ENCODE data around the gene TENT5C.

Gene TENT5C

DNA sequence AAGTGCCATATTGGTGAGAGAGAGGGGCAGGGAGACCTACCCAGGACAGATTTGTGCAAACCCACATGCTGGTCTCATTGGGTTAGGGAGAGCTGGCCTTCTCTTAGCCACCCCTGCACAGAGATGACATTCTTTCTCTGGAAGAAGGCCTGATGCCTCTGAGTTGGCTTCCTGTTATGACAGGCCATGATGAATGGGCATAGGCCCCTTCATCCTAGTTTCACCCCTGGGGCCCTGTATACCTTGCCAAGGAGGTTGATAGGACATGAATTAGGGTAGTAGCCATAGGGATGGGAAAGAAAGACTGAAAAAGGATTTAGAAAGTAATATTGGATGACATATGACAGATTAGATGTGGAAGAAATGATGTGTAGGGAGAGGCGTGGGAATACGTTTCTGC lies 46.6 kb downstream of the TENT5C start:
- 81% methylated on average over 2 of the region's 2 CpGs for WGBS
- peak; percentile 26 for DNase-seq
- H4K8ac ChIP-seq (ENCODE audit: low read length), result no peak overlapping the region
- H3K23ac ChIP-seq (ENCODE audit: low read length in 2 of 2), result no peak overlapping the region
- no peak overlapping the region for H3K27ac ChIP-seq (ENCODE audit: low read length, poor library complexity, severe bottlenecking)
- H2BK5ac ChIP-seq (ENCODE audit: low read depth, low read length, poor library complexity, severe bottlenecking), result no peak overlapping the region
- H2BK120ac ChIP-seq (ENCODE audit: low read depth, low read length), result no peak overlapping the region
- H3K79me1 ChIP-seq (replicated peaks; ENCODE audit: low read length, poor library complexity, severe bottlenecking), result no peaks in the 10 kb centered on the region
- no peak overlapping the region for H2BK15ac ChIP-seq (ENCODE audit: low read depth, poor library complexity, severe bottlenecking)
- H2AFZ ChIP-seq (ENCODE audit: low read depth, low read length), result no peak overlapping the region
- H3K9ac ChIP-seq (ENCODE audit: low read length), result no peak overlapping the region
- H3K4me2 ChIP-seq (ENCODE audit: low read length, poor library complexity, severe bottlenecking), result no peak overlapping the region
- peaks cover 10 to 34% of the 10 kb centered on the region in 2 experiments for H3K27me3 ChIP-seq (ENCODE audit: control insufficient read depth in 1 of 2, insufficient read depth in 1 of 2, low read length in 2 of 2)
- H4K91ac ChIP-seq (ENCODE audit: low read length), result no peak overlapping the region
- peak overlapping the region in 1 of 2 experiments; percentile 34 for H3K18ac ChIP-seq (ENCODE audit: low read depth in 1 of 2, low read length in 2 of 2)
- H3K9me3 ChIP-seq (ENCODE audit: control insufficient read depth, low read length), result no peaks in the 10 kb centered on the region
- no peak overlapping the region for H3K4me3 ChIP-seq (ENCODE audit: insufficient read depth in 1 of 2, low read depth in 1 of 2, low read length in 2 of 2)
- H3K4me1 ChIP-seq (ENCODE audit: control insufficient read depth, insufficient read depth, low read depth, low read length), result peaks cover 2% of the 10 kb centered on the region
- H3K36me3 ChIP-seq (ENCODE audit: control insufficient read depth in 1 of 2, insufficient read depth in 2 of 2, low read depth in 1 of 2, low read length in 2 of 2), result no peaks in the 10 kb centered on the region
- H2BK12ac ChIP-seq (ENCODE audit: low read length in 2 of 2), result peak overlapping the region in 1 of 2 experiments; percentile 73
- no peak overlapping the region for H3K4ac ChIP-seq (ENCODE audit: low read depth in 1 of 2, low read length in 2 of 2)
- peak overlapping the region in 1 of 2 experiments; percentile 85 for H3K14ac ChIP-seq (ENCODE audit: low read length in 2 of 2)
- H2AK5ac ChIP-seq (ENCODE audit: low read length, severe bottlenecking), result no peak overlapping the region

DNA sequence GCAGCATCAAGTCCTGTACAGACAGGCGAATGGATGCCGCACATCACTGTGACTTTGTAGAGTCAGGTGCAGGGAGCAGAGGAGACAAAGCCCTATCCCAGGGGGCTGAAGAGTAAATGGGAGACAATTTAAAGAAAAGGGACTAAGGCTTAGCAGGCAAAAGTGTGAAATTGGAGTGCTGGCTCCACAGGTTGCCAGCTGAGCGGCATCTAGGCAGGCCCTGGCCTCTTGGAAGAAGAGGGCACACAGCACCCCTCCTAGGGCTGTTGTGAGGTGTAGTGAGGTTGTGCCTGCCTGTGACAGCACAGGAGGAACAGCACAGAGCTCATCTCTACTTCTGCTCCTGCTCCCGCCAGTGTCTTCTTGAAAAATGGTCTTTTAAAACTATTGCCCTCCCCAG lies 47.3 kb downstream of the TENT5C start:
- 99% methylated on average over 4 of the region's 4 CpGs for WGBS

DNA sequence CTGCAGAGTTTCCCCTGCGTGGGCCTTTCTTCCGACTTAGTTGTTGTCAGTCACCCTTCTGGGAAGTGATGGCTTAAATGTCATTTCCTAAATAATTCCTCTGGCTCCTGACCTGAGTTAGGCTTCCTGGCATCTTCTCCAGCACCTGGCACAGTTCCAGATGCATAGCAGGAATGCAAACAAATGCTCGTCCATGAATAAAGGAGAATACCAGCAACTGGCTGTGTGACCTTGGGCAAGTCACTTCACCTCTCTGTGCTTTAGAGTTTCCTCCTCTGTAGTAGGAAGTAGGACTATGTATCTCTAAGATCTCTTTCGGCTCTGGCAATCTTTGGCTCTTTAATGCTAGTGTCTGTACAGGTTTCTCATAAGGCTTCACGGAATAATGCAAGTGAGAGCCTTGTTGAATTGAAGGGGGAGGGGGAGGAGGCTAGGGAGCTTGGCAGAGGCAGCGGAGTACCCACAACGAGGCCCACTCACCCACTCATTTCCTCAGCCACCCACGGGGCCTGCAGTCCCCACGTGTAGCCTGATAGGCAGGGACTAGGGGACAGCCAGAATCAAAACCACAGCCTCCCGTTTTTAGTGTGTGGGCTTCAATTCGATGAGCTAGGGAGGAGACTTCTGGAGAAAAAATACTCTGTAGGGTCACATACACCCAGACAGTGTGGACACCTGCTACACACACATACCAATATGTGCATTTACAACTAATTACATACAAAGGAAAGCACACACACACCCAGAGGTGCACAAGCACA lies 48.1 kb downstream of the TENT5C start:
- H3K27me3 ChIP-seq (ENCODE audit: control insufficient read depth in 1 of 2, insufficient read depth in 1 of 2, low read length in 2 of 2), result peaks cover 10 to 31% of the 10 kb centered on the region in 2 experiments
- no peak overlapping the region for H2AFZ ChIP-seq (ENCODE audit: low read depth, low read length)
- peak overlapping the region in 1 of 2 experiments; percentile 66 for H3K14ac ChIP-seq (ENCODE audit: low read length in 2 of 2)
- H3K27ac ChIP-seq (ENCODE audit: low read length, poor library complexity, severe bottlenecking), result no peak overlapping the region
- H2BK12ac ChIP-seq (ENCODE audit: low read length in 2 of 2), result peak overlapping the region; percentile 45 to 60
- no peaks in the 10 kb centered on the region for H3K79me1 ChIP-seq (replicated peaks; ENCODE audit: low read length, poor library complexity, severe bottlenecking)
- no peak overlapping the region for H3K18ac ChIP-seq (ENCODE audit: low read depth in 1 of 2, low read length in 2 of 2)
- DNase-seq, result no peak
- H3K4me2 ChIP-seq (ENCODE audit: low read length, poor library complexity, severe bottlenecking), result no peak overlapping the region
- H3K23ac ChIP-seq (ENCODE audit: low read length in 2 of 2), result no peak overlapping the region
- no peak overlapping the region for H2AK5ac ChIP-seq (ENCODE audit: low read length, severe bottlenecking)
- H4K8ac ChIP-seq (ENCODE audit: low read length), result no peak overlapping the region
- no peaks in the 10 kb centered on the region for H3K9me3 ChIP-seq (ENCODE audit: control insufficient read depth, low read length)
- H3K36me3 ChIP-seq (ENCODE audit: control insufficient read depth in 1 of 2, insufficient read depth in 2 of 2, low read depth in 1 of 2, low read length in 2 of 2), result no peaks in the 10 kb centered on the region
- H3K4me3 ChIP-seq (ENCODE audit: insufficient read depth in 1 of 2, low read depth in 1 of 2, low read length in 2 of 2), result no peak overlapping the region
- H4K91ac ChIP-seq (ENCODE audit: low read length), result no peak overlapping the region
- H3K4ac ChIP-seq (ENCODE audit: low read depth in 1 of 2, low read length in 2 of 2), result no peak overlapping the region
- no peak overlapping the region for H2BK5ac ChIP-seq (ENCODE audit: low read depth, low read length, poor library complexity, severe bottlenecking)
- H3K4me1 ChIP-seq (ENCODE audit: control insufficient read depth, insufficient read depth, low read depth, low read length), result peaks cover 2% of the 10 kb centered on the region
- H2BK15ac ChIP-seq (ENCODE audit: low read depth, poor library complexity, severe bottlenecking), result peak overlapping the region; percentile 6
- 73% methylated on average over 5 of the region's 11 CpGs for WGBS
- no peak overlapping the region for H2BK120ac ChIP-seq (ENCODE audit: low read depth, low read length)
- no peak overlapping the region for H3K9ac ChIP-seq (ENCODE audit: low read length)

More for the DNA sequence above, 47.3 kb downstream of the TENT5C start:
- H3K9me3 ChIP-seq (ENCODE audit: control insufficient read depth, low read length), result no peaks in the 10 kb centered on the region
- H3K4me1 ChIP-seq (ENCODE audit: control insufficient read depth, insufficient read depth, low read depth, low read length), result peaks cover 2% of the 10 kb centered on the region
- H3K4me3 ChIP-seq (ENCODE audit: insufficient read depth in 1 of 2, low read depth in 1 of 2, low read length in 2 of 2), result no peak overlapping the region
- no peak overlapping the region for H3K4me2 ChIP-seq (ENCODE audit: low read length, poor library complexity, severe bottlenecking)
- H2BK15ac ChIP-seq (ENCODE audit: low read depth, poor library complexity, severe bottlenecking), result no peak overlapping the region
- H3K27ac ChIP-seq (ENCODE audit: low read length, poor library complexity, severe bottlenecking), result no peak overlapping the region
- H3K14ac ChIP-seq (ENCODE audit: low read length in 2 of 2), result no peak overlapping the region
- no peak overlapping the region for H2AK5ac ChIP-seq (ENCODE audit: low read length, severe bottlenecking)
- DNase-seq, result no peak
- H3K79me1 ChIP-seq (replicated peaks; ENCODE audit: low read length, poor library complexity, severe bottlenecking), result no peaks in the 10 kb centered on the region
- H3K27me3 ChIP-seq (ENCODE audit: control insufficient read depth in 1 of 2, insufficient read depth in 1 of 2, low read length in 2 of 2), result peaks cover 10 to 31% of the 10 kb centered on the region in 2 experiments
- peak overlapping the region; percentile 38 for H2BK120ac ChIP-seq (ENCODE audit: low read depth, low read length)
- peak overlapping the region; percentile 47 for H4K8ac ChIP-seq (ENCODE audit: low read length)
- no peaks in the 10 kb centered on the region for H3K36me3 ChIP-seq (ENCODE audit: control insufficient read depth in 1 of 2, insufficient read depth in 2 of 2, low read depth in 1 of 2, low read length in 2 of 2)
- no peak overlapping the region for H3K4ac ChIP-seq (ENCODE audit: low read depth in 1 of 2, low read length in 2 of 2)
- H2BK5ac ChIP-seq (ENCODE audit: low read depth, low read length, poor library complexity, severe bottlenecking), result no peak overlapping the region
- no peak overlapping the region for H3K23ac ChIP-seq (ENCODE audit: low read length in 2 of 2)
- H3K9ac ChIP-seq (ENCODE audit: low read length), result no peak overlapping the region
- H2BK12ac ChIP-seq (ENCODE audit: low read length in 2 of 2), result peak overlapping the region in 1 of 2 experiments; percentile 4
- no peak overlapping the region for H2AFZ ChIP-seq (ENCODE audit: low read depth, low read length)
- H3K18ac ChIP-seq (ENCODE audit: low read depth in 1 of 2, low read length in 2 of 2), result no peak overlapping the region
- no peak overlapping the region for H4K91ac ChIP-seq (ENCODE audit: low read length)

DNA sequence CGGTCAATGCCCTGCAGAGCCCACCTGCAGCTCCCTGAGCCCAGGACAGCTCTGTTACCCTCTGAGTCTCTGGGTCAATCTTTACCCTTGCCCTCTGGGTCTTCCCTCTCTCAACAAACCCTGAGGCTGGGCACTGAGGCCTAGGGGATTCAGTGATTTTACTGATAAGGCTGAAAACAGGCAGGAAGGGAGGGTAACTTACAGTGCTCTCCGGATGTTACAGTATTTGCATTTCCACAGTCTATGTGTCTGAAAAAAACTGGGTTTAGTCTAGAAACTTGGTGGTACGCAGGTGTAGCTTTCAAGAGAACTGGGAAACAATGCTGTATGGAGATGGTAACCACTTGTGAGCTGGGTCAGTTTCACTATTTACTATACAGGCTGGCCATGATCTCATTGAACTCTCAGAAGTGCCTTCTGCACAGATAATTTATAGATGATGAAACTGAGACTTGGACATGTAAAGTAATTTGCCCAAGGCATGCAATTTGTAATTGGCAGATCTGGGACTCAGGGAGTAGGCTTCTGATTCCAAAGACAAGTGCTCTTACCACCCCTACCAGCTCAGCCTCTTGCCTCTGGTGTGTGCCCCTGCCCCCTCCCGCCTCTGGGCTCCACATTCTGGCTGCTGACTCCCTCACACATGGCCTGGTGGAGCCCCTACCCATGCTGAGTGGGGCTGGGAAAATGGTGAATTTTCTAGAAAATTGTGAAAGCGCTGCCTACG lies 48.8 kb downstream of the TENT5C start:
- WGBS, result 83% methylated on average over 6 of the region's 6 CpGs
- Histone ChIP-seq H3K79me1 (replicated peaks; ENCODE audit: low read length, poor library complexity, severe bottlenecking) (no peaks in the 10 kb centered on the region), H2BK5ac (ENCODE audit: low read depth, low read length, poor library complexity, severe bottlenecking) (no peak overlapping the region), H3K9me3 (ENCODE audit: control insufficient read depth, low read length) (no peaks in the 10 kb centered on the region), H2BK120ac (ENCODE audit: low read depth, low read length) (no peak overlapping the region), H3K36me3 (ENCODE audit: control insufficient read depth in 1 of 2, insufficient read depth in 2 of 2, low read depth in 1 of 2, low read length in 2 of 2) (no peaks in the 10 kb centered on the region), H2AK5ac (ENCODE audit: low read length, severe bottlenecking) (no peak overlapping the region), H3K23ac (ENCODE audit: low read length in 2 of 2) (no peak overlapping the region), H2BK12ac (ENCODE audit: low read length in 2 of 2) (peak overlapping the region; percentile 45 to 73), H3K14ac (ENCODE audit: low read length in 2 of 2) (no peak overlapping the region), H3K4ac (ENCODE audit: low read depth in 1 of 2, low read length in 2 of 2) (no peak overlapping the region), H2BK15ac (ENCODE audit: low read depth, poor library complexity, severe bottlenecking) (peak overlapping the region; percentile 6), H3K27ac (ENCODE audit: low read length, poor library complexity, severe bottlenecking) (no peak overlapping the region), H3K4me1 (ENCODE audit: control insufficient read depth, insufficient read depth, low read depth, low read length) (peaks cover 2% of the 10 kb centered on the region), H3K18ac (ENCODE audit: low read depth in 1 of 2, low read length in 2 of 2) (peak overlapping the region in 1 of 2 experiments; percentile 21), H3K9ac (ENCODE audit: low read length) (no peak overlapping the region), H3K4me3 (ENCODE audit: insufficient read depth in 1 of 2, low read depth in 1 of 2, low read length in 2 of 2) (no peak overlapping the region), H3K27me3 (ENCODE audit: control insufficient read depth in 1 of 2, insufficient read depth in 1 of 2, low read length in 2 of 2) (peaks cover 10 to 38% of the 10 kb centered on the region in 2 experiments), H4K8ac (ENCODE audit: low read length) (no peak overlapping the region), H3K4me2 (ENCODE audit: low read length, poor library complexity, severe bottlenecking) (no peak overlapping the region), H2AFZ (ENCODE audit: low read depth, low read length) (no peak overlapping the region), H4K91ac (ENCODE audit: low read length) (peak overlapping the region; percentile 36)
- DNase-seq, result peak; percentile 50

Data from mesenchymal stem cell (in vitro differentiated cells and primary cell).